ENCODE data around the gene DPYD. TPM values are rescaled to one million over a fixed set of nuclear protein-coding genes. Genes with fewer than 3 reads are reported as not detected.
A peak's percentile ranks its signal among the peaks of the same experiment; 100 is the strongest.

DPYD gene
- total and polyA plus RNA-seq, 2 donors = 24.7 to 84.3 TPM

DNA sequence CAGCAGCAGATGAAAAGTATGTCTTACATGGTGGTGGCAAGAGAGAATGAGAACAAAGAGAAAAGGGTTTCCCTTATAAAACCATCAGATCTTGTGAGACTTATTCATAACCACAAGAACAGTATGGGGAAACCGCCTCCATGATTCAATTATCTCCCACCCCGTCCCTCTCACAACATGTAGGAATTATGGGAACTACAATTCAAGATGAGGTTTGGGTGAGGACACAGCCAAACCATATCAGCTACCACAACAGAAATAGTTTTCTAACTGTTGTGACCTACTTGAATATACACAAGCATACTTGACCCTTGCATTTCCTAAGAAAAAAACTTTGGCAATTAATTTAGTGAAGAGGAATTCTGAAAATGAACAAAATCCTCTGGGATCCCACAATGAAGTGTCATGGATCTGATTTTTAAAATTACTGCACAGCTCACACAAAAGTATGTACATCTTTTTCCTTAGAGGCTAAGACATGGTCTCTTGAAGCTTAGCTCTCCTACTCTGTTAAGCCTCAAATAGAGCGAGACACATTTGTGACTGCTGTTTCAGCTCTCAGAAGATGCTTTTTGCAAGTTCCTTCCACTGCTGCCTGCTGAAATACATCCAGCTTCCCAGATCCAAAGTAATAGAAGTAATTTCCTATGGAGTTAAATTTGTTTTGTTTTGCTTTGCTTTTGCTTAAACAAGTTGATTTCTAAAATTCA, 265.8 kb downstream of the DPYD start:
- no peak for DNase-seq (ENCODE audit: extremely low spot score)
- peaks cover 1% of the 10 kb centered on the region for H3K36me3 ChIP-seq (ENCODE audit: insufficient read depth)
- H3K4me3 ChIP-seq (ENCODE audit: low read depth, low read length) = no peak overlapping the region
- no peak overlapping the region for H3K27ac ChIP-seq (ENCODE audit: low read depth)
- 88% methylated on average over 3 of the region's 3 CpGs for WGBS
- H3K4me1 ChIP-seq (ENCODE audit: insufficient read depth) = no peaks in the 10 kb centered on the region

DNA sequence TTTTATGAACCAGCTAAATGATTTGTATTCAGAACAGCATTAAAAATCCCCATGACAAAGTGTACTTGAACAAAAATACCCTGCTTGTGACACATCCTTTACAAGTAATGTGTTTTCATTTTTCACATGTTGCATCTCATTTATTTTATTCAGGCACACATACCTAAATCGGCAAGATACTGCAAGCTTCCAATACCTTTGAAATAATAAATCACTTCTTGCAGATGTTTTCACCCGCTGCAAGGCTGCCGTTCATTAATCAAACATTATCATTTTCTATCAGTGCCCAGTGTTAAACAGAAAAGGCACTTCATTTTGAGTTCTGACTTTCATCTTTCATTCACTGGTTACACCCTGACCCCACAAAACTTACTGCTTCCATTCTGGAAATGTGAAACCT, 269.6 kb downstream of the DPYD start:
- DNase-seq (ENCODE audit: extremely low spot score) = no peak
- WGBS = 86% methylated on average over 3 of the region's 3 CpGs
- H3K36me3 ChIP-seq (ENCODE audit: insufficient read depth) = peaks cover 1% of the 10 kb centered on the region
- H3K27ac ChIP-seq (ENCODE audit: low read depth) = no peak overlapping the region
- H3K4me1 ChIP-seq (ENCODE audit: insufficient read depth) = no peaks in the 10 kb centered on the region
- H3K4me3 ChIP-seq (ENCODE audit: low read depth, low read length) = no peak overlapping the region

DNA sequence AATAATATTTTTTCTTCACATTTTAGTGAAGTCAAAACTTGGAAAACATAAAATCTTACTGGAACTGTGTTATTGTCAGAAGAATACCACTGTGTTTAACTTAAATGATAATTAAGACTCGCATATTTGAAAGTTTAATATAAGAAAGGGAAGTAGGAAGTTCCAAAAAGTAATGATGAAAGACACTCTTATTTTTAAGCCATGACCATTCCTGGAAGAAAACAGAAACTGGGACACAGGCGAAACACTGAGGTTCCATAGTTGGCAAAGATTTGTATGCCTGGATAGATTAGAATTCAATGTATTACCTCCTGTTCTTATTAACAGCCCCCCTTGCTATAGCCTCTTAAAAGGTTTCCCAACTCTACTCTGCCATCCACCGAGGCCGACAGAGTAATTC, 271.2 kb downstream of the DPYD start:
- H3K36me3 ChIP-seq (ENCODE audit: insufficient read depth) = no peaks in the 10 kb centered on the region
- no peaks in the 10 kb centered on the region for H3K4me1 ChIP-seq (ENCODE audit: insufficient read depth)
- 89% methylated on average over 4 of the region's 4 CpGs for WGBS
- no peak for DNase-seq (ENCODE audit: extremely low spot score)
- H3K4me3 ChIP-seq (ENCODE audit: low read depth, low read length) = no peak overlapping the region
- H3K27ac ChIP-seq (ENCODE audit: low read depth) = no peak overlapping the region

DNA sequence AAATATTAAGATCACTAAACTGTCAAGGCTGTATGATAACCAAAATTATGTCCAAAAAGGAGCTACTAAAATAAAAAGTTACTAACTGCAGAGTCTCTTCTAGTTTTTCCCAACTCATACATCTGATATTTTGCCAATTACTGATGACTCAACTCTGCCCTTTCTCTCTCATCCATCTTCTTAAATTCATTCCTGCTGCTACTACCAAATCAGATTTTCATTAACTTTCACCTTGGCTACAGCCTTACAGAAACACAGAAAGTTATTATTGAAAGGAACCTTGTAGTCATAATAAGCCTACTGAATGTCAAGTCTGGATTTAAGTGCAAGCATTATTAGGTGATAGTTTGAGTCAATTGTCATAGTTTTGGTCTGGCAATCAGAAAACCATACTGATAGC, 273.1 kb downstream of the DPYD start:
- no peaks in the 10 kb centered on the region for H3K36me3 ChIP-seq (ENCODE audit: insufficient read depth)
- H3K27ac ChIP-seq (ENCODE audit: low read depth) = no peak overlapping the region
- H3K4me3 ChIP-seq (ENCODE audit: low read depth, low read length) = no peak overlapping the region
- H3K4me1 ChIP-seq (ENCODE audit: insufficient read depth) = no peaks in the 10 kb centered on the region
- no peak for DNase-seq (ENCODE audit: extremely low spot score)

DNA sequence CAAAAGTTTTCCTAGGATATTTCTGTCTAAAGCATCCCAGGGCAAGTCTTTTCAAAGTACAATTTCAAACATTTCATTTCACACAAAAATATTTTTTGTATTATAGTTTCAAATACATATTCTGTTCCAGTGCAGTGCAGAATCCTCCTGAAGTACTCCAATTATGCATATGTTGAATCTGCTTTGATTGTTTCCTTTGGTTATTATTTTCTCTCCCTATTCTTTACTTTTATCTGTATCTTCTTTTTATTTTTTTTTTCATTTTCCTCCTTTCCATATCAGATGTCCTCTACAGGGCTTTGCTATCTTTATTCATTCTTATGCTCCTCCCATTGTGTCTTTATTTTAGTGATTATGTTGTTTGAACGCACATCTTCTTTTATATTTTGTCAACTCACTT, 274.8 kb downstream of the DPYD start:
- WGBS = 96% methylated on average over 1 of the region's 1 CpG
- DNase-seq (ENCODE audit: extremely low spot score) = no peak
- Histone ChIP-seq H3K4me3 (ENCODE audit: low read depth, low read length) (no peak overlapping the region), H3K27ac (ENCODE audit: low read depth) (no peak overlapping the region), H3K4me1 (ENCODE audit: insufficient read depth) (no peaks in the 10 kb centered on the region), H3K36me3 (ENCODE audit: insufficient read depth) (no peaks in the 10 kb centered on the region)

DNA sequence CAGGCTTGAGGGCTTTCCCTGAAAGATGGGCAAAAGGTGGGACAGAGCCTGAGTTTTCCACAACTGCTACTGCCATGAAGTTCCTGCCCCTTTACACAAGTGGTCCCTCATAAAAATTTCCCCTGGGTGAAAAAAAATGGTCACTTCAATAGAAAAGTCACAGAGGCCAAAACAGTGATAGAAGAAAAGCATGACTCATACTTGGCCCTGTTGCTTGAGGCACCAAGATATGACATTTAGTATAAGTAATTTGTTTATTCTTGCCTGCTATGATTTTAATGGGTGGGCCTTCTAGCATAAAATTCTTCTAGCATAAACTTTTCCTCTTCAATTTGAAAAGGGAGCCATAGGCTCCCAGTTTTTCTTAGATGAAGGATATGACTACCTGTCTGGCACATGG, 280.2 kb downstream of the DPYD start:
- DNase-seq (ENCODE audit: extremely low spot score) = no peak
- no peaks in the 10 kb centered on the region for H3K36me3 ChIP-seq (ENCODE audit: insufficient read depth)
- H3K27ac ChIP-seq (ENCODE audit: low read depth) = no peak overlapping the region
- H3K4me3 ChIP-seq (ENCODE audit: low read depth, low read length) = no peak overlapping the region
- H3K4me1 ChIP-seq (ENCODE audit: insufficient read depth) = no peaks in the 10 kb centered on the region

DNA sequence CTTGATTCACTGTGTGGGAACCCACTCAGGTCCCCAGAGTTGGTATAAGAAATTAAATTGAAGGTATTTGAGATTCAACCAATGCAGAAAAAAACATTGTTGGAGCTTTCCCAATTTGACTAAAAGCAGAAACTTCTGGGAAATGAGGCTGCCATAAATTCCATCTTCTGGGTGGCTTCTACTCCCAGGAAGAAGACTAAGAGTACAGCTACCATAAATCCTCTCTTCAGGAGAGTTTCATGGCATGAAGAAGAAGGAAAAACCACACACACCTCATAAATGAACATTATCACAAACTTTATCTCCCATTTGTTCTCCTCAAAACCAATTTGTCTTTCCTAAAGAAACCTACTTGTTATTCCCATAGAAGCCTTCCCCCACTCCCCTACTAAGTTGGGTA, 283.9 kb downstream of the DPYD start:
- no peak for DNase-seq (ENCODE audit: extremely low spot score)
- Histone ChIP-seq H3K36me3 (ENCODE audit: insufficient read depth) (no peaks in the 10 kb centered on the region), H3K4me1 (ENCODE audit: insufficient read depth) (no peaks in the 10 kb centered on the region), H3K27ac (ENCODE audit: low read depth) (no peak overlapping the region), H3K4me3 (ENCODE audit: low read depth, low read length) (no peak overlapping the region)

DNA sequence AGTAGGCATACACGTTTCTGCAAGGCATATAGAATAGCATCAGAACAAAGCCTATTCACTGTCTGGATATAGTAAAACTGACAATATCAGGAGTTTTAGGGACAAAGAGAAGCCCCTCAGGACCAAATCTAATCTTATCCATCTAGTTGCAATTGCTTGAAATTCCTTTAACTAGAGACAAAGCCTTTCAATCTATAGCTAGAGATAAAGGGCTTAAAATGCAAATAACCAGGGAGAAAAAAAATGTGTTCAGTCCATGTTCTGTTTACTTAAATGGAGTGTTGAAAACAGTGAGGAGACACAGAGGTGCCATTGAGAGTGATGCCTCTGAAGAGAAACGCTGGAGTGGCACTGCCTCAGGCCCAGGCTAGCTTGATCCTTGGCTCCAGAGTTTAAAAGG, 286.1 kb downstream of the DPYD start:
- WGBS = 62% methylated on average over 2 of the region's 2 CpGs
- no peak overlapping the region for H3K4me3 ChIP-seq (ENCODE audit: low read depth, low read length)
- DNase-seq (ENCODE audit: extremely low spot score) = no peak

DNA sequence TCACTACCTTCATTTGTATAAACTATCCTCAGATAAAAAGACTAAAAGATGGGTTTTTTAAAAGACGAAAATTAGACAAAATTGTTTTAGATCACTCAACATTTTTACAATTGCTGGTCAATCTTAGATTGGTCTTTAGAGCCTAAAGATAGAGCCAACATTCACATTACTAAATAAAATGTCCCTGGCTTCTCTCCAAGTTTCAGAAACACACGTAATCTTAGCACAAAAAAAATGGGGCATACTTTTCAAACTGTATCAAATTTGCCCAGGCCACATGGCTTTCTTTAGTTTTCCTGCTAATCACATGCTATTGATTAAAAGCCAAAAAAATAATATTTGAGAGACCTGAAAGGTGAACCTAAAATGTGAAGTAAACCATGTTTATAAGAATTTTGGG, 288.1 kb downstream of the DPYD start:
- Histone ChIP-seq H3K27ac (ENCODE audit: low read depth) (no peak overlapping the region), H3K36me3 (ENCODE audit: insufficient read depth) (no peaks in the 10 kb centered on the region), H3K4me1 (ENCODE audit: insufficient read depth) (no peaks in the 10 kb centered on the region), H3K4me3 (ENCODE audit: low read depth, low read length) (no peak overlapping the region)
- no peak for DNase-seq (ENCODE audit: extremely low spot score)
- WGBS = 64% methylated on average over 2 of the region's 2 CpGs

More for the DNA sequence above, 286.1 kb downstream of the DPYD start:
- Histone ChIP-seq H3K27ac (ENCODE audit: low read depth) (no peak overlapping the region), H3K36me3 (ENCODE audit: insufficient read depth) (no peaks in the 10 kb centered on the region), H3K4me1 (ENCODE audit: insufficient read depth) (no peaks in the 10 kb centered on the region)

DNA sequence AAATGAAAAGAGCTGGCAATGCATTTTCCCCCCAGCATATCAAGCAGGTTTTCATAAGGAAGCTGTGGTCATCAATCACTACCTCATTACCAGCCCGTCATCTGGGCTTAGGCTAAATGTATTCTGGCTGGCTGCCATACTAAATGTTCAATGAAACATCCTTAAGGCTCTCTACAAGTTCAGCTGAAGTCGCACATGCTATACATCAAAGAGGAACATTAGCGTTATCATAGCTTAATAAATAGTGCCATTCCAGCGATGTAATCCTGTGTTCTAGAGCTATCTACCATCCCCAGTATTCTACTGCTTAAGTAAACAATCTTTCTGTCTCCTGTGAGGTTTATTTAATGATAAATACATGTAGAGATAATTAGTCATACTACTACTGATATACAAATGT, 288.8 kb downstream of the DPYD start:
- peak; percentile 10 for DNase-seq (ENCODE audit: extremely low spot score)
- 54% methylated on average over 4 of the region's 4 CpGs for WGBS

DNA sequence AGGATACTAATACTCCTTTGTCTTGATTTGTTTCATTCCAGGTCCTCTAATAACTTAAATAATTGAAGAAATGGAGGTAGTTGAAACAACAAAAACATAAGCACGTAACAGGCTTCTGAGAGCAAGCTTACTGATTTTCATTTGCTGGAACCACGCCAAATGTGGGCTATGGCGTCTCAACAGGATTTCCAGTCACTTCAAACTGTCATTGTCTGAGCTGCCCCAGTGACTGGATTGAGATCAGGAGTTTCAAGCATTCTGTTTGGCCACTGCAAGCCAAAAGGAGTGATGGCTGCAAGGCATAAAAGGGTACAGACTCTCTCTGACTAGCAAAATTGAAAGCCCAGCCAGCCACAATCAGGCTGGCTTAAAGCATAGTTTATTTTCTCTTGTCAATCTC, 289.9 kb downstream of the DPYD start:
- no peak overlapping the region for H3K4me3 ChIP-seq (ENCODE audit: low read depth, low read length)
- 56% methylated on average over 3 of the region's 3 CpGs for WGBS
- no peaks in the 10 kb centered on the region for H3K4me1 ChIP-seq (ENCODE audit: insufficient read depth)
- no peak overlapping the region for H3K27ac ChIP-seq (ENCODE audit: low read depth)
- DNase-seq (ENCODE audit: extremely low spot score) = no peak
- no peaks in the 10 kb centered on the region for H3K36me3 ChIP-seq (ENCODE audit: insufficient read depth)

More for the DNA sequence above, 288.8 kb downstream of the DPYD start:
- H3K36me3 ChIP-seq (ENCODE audit: insufficient read depth) = no peaks in the 10 kb centered on the region
- no peaks in the 10 kb centered on the region for H3K4me1 ChIP-seq (ENCODE audit: insufficient read depth)
- no peak overlapping the region for H3K4me3 ChIP-seq (ENCODE audit: low read depth, low read length)
- no peak overlapping the region for H3K27ac ChIP-seq (ENCODE audit: low read depth)

DNA sequence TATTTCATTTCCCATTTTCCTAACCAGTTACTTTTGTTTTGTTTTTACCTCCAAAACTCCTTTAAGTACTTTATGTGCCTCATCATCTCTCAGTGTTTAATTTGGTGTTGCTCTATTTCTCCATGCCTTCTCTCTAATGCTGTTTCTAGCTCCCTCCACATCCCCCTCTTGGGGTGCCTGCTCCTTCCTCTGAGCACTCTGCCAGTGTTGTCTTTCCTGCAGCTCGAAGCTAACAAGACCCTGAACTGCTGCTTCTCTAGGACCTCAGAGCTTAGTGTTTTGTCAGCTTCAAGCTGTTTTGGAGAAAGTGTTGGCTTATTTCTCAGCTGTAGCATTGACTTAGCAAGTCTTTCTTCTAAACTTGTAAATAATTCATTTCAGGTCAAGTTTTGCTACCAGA, 290.6 kb downstream of the DPYD start:
- 54% methylated on average over 1 of the region's 1 CpG for WGBS
- DNase-seq (ENCODE audit: extremely low spot score) = no peak
- H3K36me3 ChIP-seq (ENCODE audit: insufficient read depth) = no peaks in the 10 kb centered on the region
- H3K27ac ChIP-seq (ENCODE audit: low read depth) = no peak overlapping the region
- H3K4me1 ChIP-seq (ENCODE audit: insufficient read depth) = no peaks in the 10 kb centered on the region
- no peak overlapping the region for H3K4me3 ChIP-seq (ENCODE audit: low read depth, low read length)

DNA sequence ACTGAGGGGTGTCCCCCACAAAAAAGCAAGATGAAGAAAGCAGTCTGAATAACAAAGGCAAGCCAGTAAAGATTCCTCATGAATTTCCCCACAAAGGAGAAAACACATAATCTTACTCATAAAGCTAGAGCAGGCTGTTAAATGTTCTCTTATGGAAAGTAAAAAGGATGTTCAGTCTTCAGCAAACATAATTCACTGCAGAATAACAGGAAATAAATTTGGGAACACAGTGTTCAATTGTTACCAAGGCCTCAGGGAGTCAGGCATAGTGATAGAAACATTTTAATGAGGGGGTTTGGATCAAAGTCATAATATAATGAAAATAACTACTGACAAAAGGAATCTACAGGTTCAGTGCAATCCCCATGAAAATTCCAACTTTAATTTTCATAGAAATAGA, 297.6 kb downstream of the DPYD start:
- Histone ChIP-seq H3K4me1 (ENCODE audit: insufficient read depth) (no peaks in the 10 kb centered on the region), H3K27ac (ENCODE audit: low read depth) (no peak overlapping the region), H3K4me3 (ENCODE audit: low read depth, low read length) (no peak overlapping the region), H3K36me3 (ENCODE audit: insufficient read depth) (no peaks in the 10 kb centered on the region)
- DNase-seq (ENCODE audit: extremely low spot score) = no peak

DNA sequence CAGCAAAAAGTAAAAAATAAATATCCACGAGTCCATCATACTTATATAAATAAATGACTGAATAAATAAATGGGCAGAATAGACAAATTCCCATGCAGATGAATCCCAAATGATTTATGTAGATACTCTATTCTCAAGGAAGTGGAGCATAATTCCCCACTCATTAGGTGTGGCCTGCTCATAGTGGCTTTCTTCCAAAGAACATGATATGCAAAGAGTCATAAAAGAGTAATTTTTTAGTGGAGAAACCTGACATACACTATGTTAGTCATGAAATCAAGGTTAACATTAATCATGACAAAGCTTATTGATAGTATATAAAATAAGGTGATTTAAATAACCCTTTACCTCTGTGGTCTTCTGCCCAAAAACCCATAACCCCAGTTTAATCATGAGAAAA, 298.9 kb downstream of the DPYD start:
- Histone ChIP-seq H3K4me1 (ENCODE audit: insufficient read depth) (no peaks in the 10 kb centered on the region), H3K27ac (ENCODE audit: low read depth) (no peak overlapping the region), H3K36me3 (ENCODE audit: insufficient read depth) (no peaks in the 10 kb centered on the region), H3K4me3 (ENCODE audit: low read depth, low read length) (no peak overlapping the region)
- 91% methylated on average over 1 of the region's 1 CpG for whole genome bisulfite sequencing
- DNase-seq (ENCODE audit: extremely low spot score) = no peak

DNA sequence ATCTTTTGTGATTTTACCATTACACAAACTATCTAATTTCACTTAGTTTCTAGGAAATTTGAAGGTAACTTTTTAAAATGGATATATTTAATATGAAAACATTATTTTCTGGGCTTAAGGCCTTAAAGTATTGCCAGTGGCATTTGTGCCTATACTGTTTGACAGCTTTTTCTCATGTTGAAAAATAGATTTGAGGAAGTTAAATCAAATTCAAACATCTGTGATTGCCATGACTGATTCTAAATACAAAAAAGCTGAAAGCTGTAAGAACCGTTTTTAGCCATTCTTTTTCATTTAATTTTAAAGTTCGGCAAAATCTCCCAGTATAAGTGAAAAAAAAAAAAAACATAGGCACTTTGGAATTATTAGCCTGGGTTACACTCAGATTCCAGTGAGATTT, 301.1 kb downstream of the DPYD start:
- no peak for DNase-seq (ENCODE audit: extremely low spot score)
- WGBS = 98% methylated on average over 2 of the region's 2 CpGs
- H3K27ac ChIP-seq (ENCODE audit: low read depth) = no peak overlapping the region
- no peaks in the 10 kb centered on the region for H3K4me1 ChIP-seq (ENCODE audit: insufficient read depth)
- no peak overlapping the region for H3K4me3 ChIP-seq (ENCODE audit: low read depth, low read length)
- no peaks in the 10 kb centered on the region for H3K36me3 ChIP-seq (ENCODE audit: insufficient read depth)
